Neuronal stem cell (in vitro differentiated cells): ENCODE data around the gene PDE8A.

ENCODE experiments used
- DNase-seq: peaks from one replicate; pipeline ENCODE4 v3.0.0-alpha.2; 2013; ENCODE audit warnings: low spot score
- H2AFZ ChIP-seq: one replicate; pipeline ENCODE4 v1.6.1; 2013; ENCODE audit warnings: mild to moderate bottlenecking, low read length, inconsistent platforms
- H2AK5ac ChIP-seq: 2 replicates; pipeline ENCODE4 v1.6.1; 2013; ENCODE audit warnings: low read depth, mild to moderate bottlenecking, inconsistent platforms, low read length, moderate library complexity, mixed read lengths
- H2BK120ac ChIP-seq: 2 replicates; pipeline ENCODE4 v1.6.1; 2013; ENCODE audit warnings: low read depth, mild to moderate bottlenecking, inconsistent platforms, low read length, moderate library complexity, mixed read lengths
- H2BK12ac ChIP-seq: one replicate; pipeline ENCODE4 v1.6.1; 2013; ENCODE audit warnings: low read length, inconsistent platforms
- H2BK15ac ChIP-seq: 2 replicates; pipeline ENCODE4 v1.6.1; 2013; ENCODE audit warnings: mild to moderate bottlenecking, low read length, inconsistent platforms, mixed read lengths
- H2BK5ac ChIP-seq: one replicate; pipeline ENCODE4 v1.6.1; 2013; ENCODE audit warnings: inconsistent platforms, mild to moderate bottlenecking, low read length, moderate library complexity
- H3K14ac ChIP-seq: one replicate; pipeline ENCODE4 v1.6.1; 2013; ENCODE audit warnings: low read length, inconsistent platforms
- H3K18ac ChIP-seq: 2 replicates; pipeline ENCODE4 v1.6.1; 2013; ENCODE audit warnings: low read length, inconsistent platforms
- H3K23ac ChIP-seq: 2 replicates; pipeline ENCODE4 v1.6.1; 2013; ENCODE audit warnings: low read depth, mild to moderate bottlenecking, mixed read lengths, low read length, inconsistent platforms; ENCODE audit not compliant: poor library complexity
- H3K27ac ChIP-seq: replicated peaks from 3 replicates; pipeline ENCODE4 v1.5.1; 2013; ENCODE audit warnings: low read length, inconsistent platforms
- H3K27me3 ChIP-seq, 3 experiments: 2 replicates each; pipeline ENCODE4 v1.6.1; 2013; ENCODE audit warnings: low read length in 3 of 3, mild to moderate bottlenecking in 2 of 3, inconsistent platforms in 1 of 3, low read depth in 1 of 3, mixed read lengths in 1 of 3, moderate library complexity in 1 of 3; ENCODE audit not compliant: control insufficient read depth in 3 of 3, insufficient read depth in 3 of 3
- H3K36me3 ChIP-seq, 2 donors: replicated peaks in 1 of 2; 2 replicates each; pipeline ENCODE4 v1.6.1; 2013; ENCODE audit warnings: low read length in 2 of 2; ENCODE audit not compliant: control insufficient read depth in 2 of 2, insufficient read depth in 2 of 2
- H3K4ac ChIP-seq: 2 replicates; pipeline ENCODE4 v1.6.1; 2013; ENCODE audit warnings: inconsistent platforms, mild to moderate bottlenecking, low read length, moderate library complexity
- H3K4me1 ChIP-seq, 2 donors: 1 replicate in 1 of 2; 2 replicates in 1 of 2; pipeline ENCODE4 v1.6.1; 2013; ENCODE audit warnings: low read length in 2 of 2, low read depth in 1 of 2; ENCODE audit not compliant: control insufficient read depth in 2 of 2, insufficient read depth in 1 of 2
- H3K4me2 ChIP-seq: one replicate; pipeline ENCODE4 v1.6.1; 2013; ENCODE audit warnings: mild to moderate bottlenecking, low read length, inconsistent platforms; ENCODE audit not compliant: insufficient read depth, poor library complexity, severe bottlenecking
- H3K4me3 ChIP-seq, 2 donors: 2 replicates each; pipeline ENCODE4 v1.5.1; 2013; ENCODE audit warnings: low read length in 2 of 2, mild to moderate bottlenecking in 2 of 2, inconsistent platforms in 1 of 2, moderate library complexity in 1 of 2
- H3K79me1 ChIP-seq: one replicate; pipeline ENCODE4 v1.6.1; 2013; ENCODE audit warnings: low read depth, mild to moderate bottlenecking, inconsistent platforms, low read length, moderate library complexity
- H3K9ac ChIP-seq: one replicate; pipeline ENCODE4 v1.6.1; 2013; ENCODE audit warnings: mild to moderate bottlenecking, low read depth, low read length, inconsistent platforms; ENCODE audit not compliant: poor library complexity
- H3K9me3 ChIP-seq, 2 donors: replicated peaks in 1 of 2; 2 replicates each; pipeline versions ENCODE3 to v1.6.1; 2013; ENCODE audit warnings: low read length in 2 of 2, mild to moderate bottlenecking in 2 of 2, inconsistent platforms in 1 of 2, low read depth in 1 of 2, mixed read lengths in 1 of 2, moderate library complexity in 1 of 2; ENCODE audit not compliant: control insufficient read depth in 2 of 2, insufficient read depth in 1 of 2
- H4K8ac ChIP-seq: one replicate; pipeline ENCODE4 v1.6.1; 2013; ENCODE audit warnings: low read depth, mild to moderate bottlenecking, inconsistent platforms, low read length, moderate library complexity
- H4K91ac ChIP-seq: one replicate; pipeline ENCODE4 v1.6.1; 2013; ENCODE audit warnings: low read length, low read depth, mild to moderate bottlenecking, inconsistent platforms; ENCODE audit not compliant: poor library complexity
- WGBS, 2 donors: extraction: QIAGEN DNeasy Blood & Tissue Kit; methylation state at CpG; one replicate each; pipeline ENCODE4 v1.1.7; 2013; ENCODE audit warnings: missing lambda C conversion rate in 2 of 2, mixed read lengths in 1 of 2; ENCODE audit not compliant: insufficient read length in 2 of 2, insufficient replicate concordance in 1 of 2; ENCODE audit errors: extremely low coverage in 2 of 2; 5-methylcytosine and 5-hydroxymethylcytosine counted together

Gene PDE8A

GRCh38 chr15:85118581-85118980 is 136.9 kb downstream of the PDE8A start:
- no peak for DNase-seq
- Histone ChIP-seq H3K4me3 (no peak overlapping the region), H4K8ac (no peak overlapping the region), H3K79me1 (no peaks in the 10 kb centered on the region), H3K4me1 (no peaks in the 10 kb centered on the region), H3K4me2 (no peak overlapping the region), H2BK15ac (no peak overlapping the region), H3K23ac (no peak overlapping the region), H3K36me3 (peaks cover 0 to 19% of the 10 kb centered on the region in 2 donors), H3K27me3 (no peaks in the 10 kb centered on the region), H3K9ac (no peak overlapping the region), H3K18ac (no peak overlapping the region), H3K4ac (no peak overlapping the region), H4K91ac (no peak overlapping the region), H2BK5ac (no peak overlapping the region), H3K27ac (no peak overlapping the region), H2BK120ac (no peak overlapping the region), H2AK5ac (no peak overlapping the region), H2AFZ (no peak overlapping the region), H2BK12ac (no peak overlapping the region), H3K9me3 (no peaks in the 10 kb centered on the region), H3K14ac (no peak overlapping the region)
- no CpG with 5 or more reads among the region's 2 CpGs for WGBS, 2 donors

DNA sequence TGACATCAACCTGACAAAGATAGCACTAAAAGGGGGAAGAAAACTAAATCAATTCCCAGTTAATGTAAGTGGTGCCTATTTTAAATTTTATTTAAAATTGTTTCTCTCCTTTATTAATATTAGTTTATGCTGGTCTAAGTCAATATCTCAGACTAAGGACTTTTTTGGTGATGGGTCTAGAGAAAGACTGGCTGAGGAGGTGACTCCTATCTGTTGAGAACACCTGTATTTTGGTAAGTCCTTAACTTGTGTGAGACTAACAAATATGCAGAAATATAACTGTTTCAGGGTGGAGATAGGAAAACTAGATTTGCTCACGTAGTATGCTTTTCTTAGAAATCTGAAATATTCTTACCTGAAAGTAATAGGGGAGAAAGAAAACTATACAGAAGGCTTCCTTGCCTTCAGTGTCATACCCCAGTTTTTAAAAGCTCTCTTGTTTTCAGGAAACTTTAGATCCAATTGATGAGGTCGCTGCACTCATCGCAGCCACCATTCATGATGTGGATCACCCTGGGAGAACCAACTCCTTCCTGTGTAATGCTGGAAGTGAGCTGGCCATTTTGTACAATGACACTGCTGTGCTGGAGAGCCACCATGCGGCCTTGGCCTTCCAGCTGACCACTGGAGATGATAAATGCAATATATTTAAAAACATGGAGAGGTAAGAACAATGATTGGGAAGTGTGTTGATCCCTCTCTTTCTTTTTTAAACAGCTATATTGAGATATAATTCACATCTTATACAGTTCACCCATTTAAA is 138.9 kb downstream of the PDE8A start:
- H3K9ac ChIP-seq = no peak overlapping the region
- no peak overlapping the region for H2AK5ac ChIP-seq
- H3K4me1 ChIP-seq = peaks cover 2 to 6% of the 10 kb centered on the region in 2 donors
- H2BK15ac ChIP-seq = no peak overlapping the region
- no peak overlapping the region for H3K18ac ChIP-seq
- H3K36me3 ChIP-seq = peaks cover 0 to 19% of the 10 kb centered on the region in 2 donors
- H3K23ac ChIP-seq = no peak overlapping the region
- no peaks in the 10 kb centered on the region for H3K27me3 ChIP-seq
- no peak overlapping the region for H2BK12ac ChIP-seq
- no peak overlapping the region for H2BK5ac ChIP-seq
- H3K4me3 ChIP-seq = no peak overlapping the region
- H3K4me2 ChIP-seq = no peak overlapping the region
- H3K9me3 ChIP-seq = no peaks in the 10 kb centered on the region
- no peak overlapping the region for H3K14ac ChIP-seq
- DNase-seq = no peak
- H4K8ac ChIP-seq = no peak overlapping the region
- no peak overlapping the region for H3K4ac ChIP-seq
- no peak overlapping the region for H4K91ac ChIP-seq
- H3K79me1 ChIP-seq = no peaks in the 10 kb centered on the region
- H2AFZ ChIP-seq = no peak overlapping the region
- no peak overlapping the region for H3K27ac ChIP-seq
- H2BK120ac ChIP-seq = no peak overlapping the region
- WGBS, 2 donors = no CpG with 5 or more reads among the region's 4 CpGs

DNA sequence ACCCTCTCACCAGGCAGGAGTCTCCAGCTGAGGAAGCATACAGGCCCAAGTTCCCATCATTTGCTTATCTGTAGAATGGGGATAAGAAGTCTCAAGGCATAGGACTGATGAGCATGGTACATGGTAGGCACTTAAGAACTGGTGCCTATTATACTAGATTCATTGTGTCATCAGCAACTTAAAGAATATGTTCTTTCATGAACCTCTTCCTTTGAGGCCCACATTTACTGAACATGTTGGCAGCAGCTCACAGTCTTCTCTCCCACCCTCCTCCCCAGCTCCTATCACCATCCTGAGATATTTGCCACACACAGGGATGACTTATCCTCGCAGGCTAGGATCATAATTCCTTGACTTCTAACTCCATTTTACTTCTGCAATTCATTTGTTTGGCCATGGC is 142.5 kb downstream of the PDE8A start:
- Histone ChIP-seq H3K36me3 (peaks cover 0 to 10% of the 10 kb centered on the region in 2 donors), H3K18ac (no peak overlapping the region)
- WGBS, 2 donors = no CpG with 5 or more reads among the region's 1 CpG

GRCh38 chr15:85125056-85125661 is 143.5 kb downstream of the PDE8A start:
- peaks cover 0 to 8% of the 10 kb centered on the region in 2 donors for H3K9me3 ChIP-seq
- H3K4ac ChIP-seq = no peak overlapping the region
- H2AFZ ChIP-seq = no peak overlapping the region
- DNase-seq = no peak
- WGBS, 2 donors = no CpG with 5 or more reads among the region's 4 CpGs
- H2BK12ac ChIP-seq = no peak overlapping the region
- no peak overlapping the region for H3K9ac ChIP-seq
- H3K4me2 ChIP-seq = no peak overlapping the region
- H3K14ac ChIP-seq = no peak overlapping the region
- H3K79me1 ChIP-seq = no peaks in the 10 kb centered on the region
- H3K36me3 ChIP-seq = peaks cover 0 to 10% of the 10 kb centered on the region in 2 donors
- no peak overlapping the region for H3K23ac ChIP-seq
- no peak overlapping the region for H4K91ac ChIP-seq
- no peak overlapping the region for H3K27ac ChIP-seq
- H2BK5ac ChIP-seq = no peak overlapping the region
- H3K4me3 ChIP-seq = no peak overlapping the region
- H2AK5ac ChIP-seq = no peak overlapping the region
- H2BK120ac ChIP-seq = no peak overlapping the region
- peaks cover 2 to 6% of the 10 kb centered on the region in 2 donors for H3K4me1 ChIP-seq
- no peak overlapping the region for H2BK15ac ChIP-seq
- H4K8ac ChIP-seq = no peak overlapping the region
- no peak overlapping the region for H3K18ac ChIP-seq
- H3K27me3 ChIP-seq = no peaks in the 10 kb centered on the region

More for the DNA sequence above, 142.5 kb downstream of the PDE8A start:
- Histone ChIP-seq H2BK5ac (no peak overlapping the region), H3K4ac (no peak overlapping the region), H4K91ac (no peak overlapping the region), H2BK15ac (no peak overlapping the region), H3K9ac (no peak overlapping the region), H3K23ac (no peak overlapping the region), H3K27me3 (no peaks in the 10 kb centered on the region), H2BK12ac (no peak overlapping the region), H3K79me1 (no peaks in the 10 kb centered on the region), H3K4me1 (peaks cover 2 to 6% of the 10 kb centered on the region in 2 donors), H4K8ac (no peak overlapping the region), H3K27ac (no peak overlapping the region), H2AK5ac (no peak overlapping the region), H2AFZ (no peak overlapping the region), H3K9me3 (peaks cover 0 to 7% of the 10 kb centered on the region in 2 donors), H2BK120ac (no peak overlapping the region), H3K4me3 (no peak overlapping the region), H3K4me2 (no peak overlapping the region), H3K14ac (no peak overlapping the region)
- no peak for DNase-seq
